ENCODE results near the gene IGLON5.

The IGLON5 gene

GRCh38 chr19:51317376-51317775 lies 5.9 kb downstream of the IGLON5 start:
- no peak for DNase-seq (ENCODE audit: insufficient read length, low spot score)
- no peak for FAIRE-seq

- FAIRE-seq (no peak), DNase-seq (ENCODE audit: insufficient read length, low spot score) (no peak)
These were observed 6.5 kb downstream of the IGLON5 start for GRCh38 chr19:51317968-51318367.

GRCh38 chr19:51318687-51319648 lies 7.5 kb downstream of the IGLON5 start:
- FAIRE-seq, result no peak

GRCh38 chr19:51319649-51320279 lies 8.3 kb downstream of the IGLON5 start:
- DNase-seq (ENCODE audit: insufficient read length, low spot score), result no peak
- no peak for FAIRE-seq

More at GRCh38 chr19:51318687-51319648, 7.5 kb downstream of the IGLON5 start:
- DNase-seq (ENCODE audit: insufficient read length, low spot score), result no peak

GRCh38 chr19:51320280-51320657 lies 8.8 kb downstream of the IGLON5 start:
- no peak for FAIRE-seq

GRCh38 chr19:51321799-51322198 lies 10.4 kb downstream of the IGLON5 start:
- FAIRE-seq (no peak), DNase-seq (ENCODE audit: insufficient read length, low spot score) (no peak)

More at GRCh38 chr19:51320280-51320657, 8.8 kb downstream of the IGLON5 start:
- no peak for DNase-seq (ENCODE audit: insufficient read length, low spot score)

- FAIRE-seq (no peak), DNase-seq (ENCODE audit: insufficient read length, low spot score) (no peak)
These were observed 12.2 kb downstream of the IGLON5 start for GRCh38 chr19:51323481-51324166.

GRCh38 chr19:51324167-51324481 lies 12.7 kb downstream of the IGLON5 start:
- no peak for DNase-seq (ENCODE audit: insufficient read length, low spot score)
- FAIRE-seq, result no peak

GRCh38 chr19:51325161-51325976 lies 13.9 kb downstream of the IGLON5 start:
- FAIRE-seq (no peak), DNase-seq (ENCODE audit: insufficient read length, low spot score) (no peak)

- FAIRE-seq (no peak), DNase-seq (ENCODE audit: insufficient read length, low spot score) (no peak)
These were observed 15.0 kb downstream of the IGLON5 start for GRCh38 chr19:51326216-51327065.

- peak; percentile 53 for DNase-seq (ENCODE audit: insufficient read length, low spot score)
- no peak for FAIRE-seq
These were observed 15.9 kb downstream of the IGLON5 start for GRCh38 chr19:51327066-51328001.

- FAIRE-seq (no peak), DNase-seq (ENCODE audit: insufficient read length, low spot score) (no peak)
These were observed 18.0 kb downstream of the IGLON5 start for GRCh38 chr19:51329411-51329810.

GRCh38 chr19:51330366-51330765 lies 18.9 kb downstream of the IGLON5 start:
- no peak for DNase-seq (ENCODE audit: insufficient read length, low spot score)
- FAIRE-seq, result no peak

GRCh38 chr19:51331193-51331592 lies 19.7 kb downstream of the IGLON5 start:
- DNase-seq (ENCODE audit: insufficient read length, low spot score), result no peak
- FAIRE-seq, result no peak

GRCh38 chr19:51331716-51332115 lies 20.3 kb downstream of the IGLON5 start:
- no peak for DNase-seq (ENCODE audit: insufficient read length, low spot score)
- FAIRE-seq, result no peak

- no peak for DNase-seq (ENCODE audit: insufficient read length, low spot score)
- FAIRE-seq, result no peak
These were observed 22.5 kb downstream of the IGLON5 start for GRCh38 chr19:51333836-51334460.

- FAIRE-seq (no peak), DNase-seq (ENCODE audit: insufficient read length, low spot score) (no peak)
These were observed 25.9 kb downstream of the IGLON5 start for GRCh38 chr19:51337141-51337860.
